Adipose tissue (tissue), 3 donors: ENCODE measurements around the gene EIF2S3. TPM values are rescaled to one million over a fixed set of nuclear protein-coding genes. Genes with fewer than 3 reads are reported as not detected.

ENCODE experiments used
- H3K27ac ChIP-seq: one replicate; pipeline ENCODE4 v1.5.1; 2013; ENCODE audit warnings: low read depth, low read length
- WGBS, 3 donors: extraction: QIAGEN DNeasy Blood & Tissue Kit; methylation state at CpG; one replicate each; pipeline ENCODE4 v1.1.7; 2013; 5-methylcytosine and 5-hydroxymethylcytosine counted together
- polyA plus RNA-seq, 3 donors: library from polyadenylated mRNA; stranded (reverse); fragments of 200-250 nt; gene quantifications; one replicate each; pipeline ENCODE4 v1.2.3, GENCODE V29; 2013
- donor health status: healthy with polysubstance abuse.
- donor health status: Bipolar disorder and iron deficiency.
- donor health status: healthy.

The EIF2S3 gene
- polyA plus RNA-seq, 3 donors, result 64.1 to 84.6 (median 83.4) TPM

DNA sequence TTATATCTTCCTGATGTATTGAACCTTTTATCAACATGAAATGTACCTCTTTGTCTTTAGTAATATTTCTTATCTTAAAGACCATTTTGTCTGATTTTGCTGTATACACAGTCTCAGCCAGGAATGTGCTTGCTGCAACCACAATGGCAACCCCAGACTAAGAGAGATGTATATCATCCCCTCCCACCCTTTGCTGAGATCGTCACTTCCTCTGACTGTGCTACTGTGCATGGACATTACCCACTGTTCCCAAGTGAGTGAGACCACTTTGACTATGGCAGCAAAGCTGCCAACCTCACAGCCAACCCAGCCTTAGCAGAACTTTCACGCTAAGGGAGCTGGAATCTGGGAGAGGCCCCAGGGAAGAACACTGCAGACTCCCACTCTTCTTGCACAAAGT lies 46.0 kb downstream of the EIF2S3 start:
- H3K27ac ChIP-seq, result no peak overlapping the region
- 51 to 61% (median 57%) methylated on average over 2 of the region's 2 CpGs for WGBS, 3 donors

DNA sequence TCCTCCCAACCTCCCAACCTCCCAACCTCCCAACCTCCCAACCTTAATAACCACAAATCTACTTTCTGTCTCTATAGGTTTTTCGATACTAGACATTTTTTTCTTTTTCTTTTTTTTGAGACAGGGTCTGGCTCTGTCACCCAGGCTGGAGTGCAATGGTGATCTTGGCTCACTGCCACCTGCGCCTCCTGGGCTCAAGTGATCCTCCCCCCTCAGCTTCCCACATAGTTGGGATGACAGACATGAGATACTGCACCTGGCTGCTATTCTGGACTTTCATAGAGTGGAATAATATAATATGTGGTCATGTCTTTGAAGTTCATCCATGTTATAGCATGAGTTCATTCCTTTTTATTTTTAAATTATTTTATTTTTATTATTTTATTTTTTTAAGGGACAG lies 55.3 kb downstream of the EIF2S3 start:
- no peak overlapping the region for H3K27ac ChIP-seq
- WGBS, 3 donors, result 50 to 74% (median 70%) methylated on average over 2 of the region's 2 CpGs

DNA sequence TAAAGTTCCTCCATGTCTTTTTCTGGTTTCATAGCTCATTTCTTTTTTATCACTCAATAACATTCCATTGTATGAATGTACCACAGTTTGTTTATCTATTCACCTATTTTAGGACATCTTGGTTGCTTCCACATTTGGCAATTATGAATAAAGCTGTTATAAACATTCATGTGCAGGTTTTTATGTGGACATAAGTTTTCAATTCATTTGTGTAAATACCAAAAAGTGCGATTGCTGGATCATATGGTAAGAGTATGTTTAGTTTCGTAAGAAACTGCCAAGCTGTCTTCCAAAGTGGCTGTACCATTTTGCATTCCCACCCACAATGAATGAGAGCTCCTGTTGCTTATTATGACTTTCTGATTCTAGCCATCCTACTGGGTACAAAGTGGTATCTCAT lies 58.4 kb downstream of the EIF2S3 start:
- WGBS, 3 donors, result 84 to 93% (median 91%) methylated on average over 2 of the region's 2 CpGs
- no peak overlapping the region for H3K27ac ChIP-seq

DNA sequence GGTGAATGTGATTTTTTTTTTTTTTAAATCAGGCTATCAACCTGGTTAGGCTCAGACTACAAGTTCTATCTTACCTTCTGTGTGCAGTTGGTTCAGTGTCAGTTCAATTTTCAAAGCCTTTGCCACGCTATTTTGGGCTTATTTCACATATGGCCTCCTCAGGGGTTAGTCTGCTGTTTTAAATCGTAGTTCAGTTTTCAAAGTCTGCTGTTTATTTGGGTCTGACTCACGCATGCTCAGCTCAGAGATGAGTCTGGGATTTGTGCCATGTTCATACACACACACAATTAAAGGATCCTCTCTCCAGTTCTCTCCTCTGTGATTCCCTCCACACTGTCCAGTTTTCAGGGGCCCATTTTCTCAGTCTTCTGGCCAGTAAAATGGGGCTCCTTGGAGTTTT lies 62.5 kb downstream of the EIF2S3 start:
- WGBS, 3 donors, result 29 to 52% (median 34%) methylated on average over 3 of the region's 3 CpGs
- H3K27ac ChIP-seq, result no peak overlapping the region

DNA sequence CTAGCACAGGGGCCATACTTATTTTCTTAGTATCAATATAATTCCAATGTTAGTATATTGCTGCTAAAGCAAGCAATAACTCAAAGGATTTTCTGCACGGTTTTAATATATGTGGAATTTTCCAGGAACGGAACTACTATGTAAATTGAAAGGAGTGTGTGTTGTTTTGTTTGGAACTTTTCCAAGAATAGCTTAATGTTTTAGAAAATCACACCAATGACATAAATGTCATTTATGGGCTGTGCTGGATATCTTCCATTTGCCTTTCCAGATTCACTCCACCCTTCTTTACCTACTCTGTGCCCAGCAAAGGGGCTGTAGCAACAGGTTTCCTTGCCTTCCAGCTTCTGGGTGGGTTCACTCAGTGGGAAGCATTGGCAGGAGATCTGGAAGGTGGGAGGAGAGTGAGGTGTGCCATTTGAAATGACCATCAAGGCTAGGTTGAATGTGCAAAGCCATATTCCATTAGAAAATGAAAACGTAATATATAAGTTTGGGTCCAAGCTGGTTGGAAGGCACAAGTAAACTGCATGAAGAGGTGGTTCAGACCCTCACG lies 69.6 kb downstream of the EIF2S3 start:
- H3K27ac ChIP-seq, result no peak overlapping the region
- 37 to 68% (median 61%) methylated on average over 4 of the region's 4 CpGs for WGBS, 3 donors

DNA sequence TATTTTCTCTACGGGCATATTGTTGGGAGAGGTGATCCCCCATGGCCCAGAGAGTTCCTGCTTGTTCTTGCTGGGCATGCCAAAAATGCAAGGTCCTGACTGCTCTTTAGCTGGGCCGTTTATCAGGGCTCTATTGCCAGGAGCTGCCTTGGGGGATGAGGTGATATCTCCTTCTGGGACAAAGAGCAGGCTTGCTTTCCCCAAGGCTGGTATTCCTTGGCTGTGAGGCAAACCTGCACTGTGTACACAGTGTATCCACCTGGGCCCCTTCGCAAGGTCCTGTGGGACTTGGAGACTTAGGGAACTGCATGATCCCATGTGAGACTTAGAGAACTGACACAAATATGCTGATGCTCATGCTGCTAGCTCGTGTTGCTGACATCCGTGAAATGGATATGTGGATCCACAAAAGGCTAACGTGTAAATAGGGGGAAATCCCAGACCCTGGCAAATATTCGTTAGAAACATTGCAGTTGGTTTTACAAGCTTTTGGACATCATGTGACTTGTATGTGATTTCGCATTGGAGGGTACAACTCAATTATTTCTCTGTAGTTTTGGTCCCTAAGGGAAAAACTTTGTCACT lies 70.4 kb downstream of the EIF2S3 start:
- no peak overlapping the region for H3K27ac ChIP-seq
- WGBS, 3 donors, result 43 to 78% (median 70%) methylated on average over 8 of the region's 8 CpGs

Other genes starting within 250 kb of the EIF2S3 start
- gene APOO, start 147.0 kb upstream of the EIF2S3 start, polyA plus RNA-seq, result 10 to 100 TPM in 2 of 3 donors, 1 to 10 TPM in 1; 8.7 to 15.8 (median 11.7) TPM
- under 1 TPM in 2 of 3 donors, not detected in 1; 0.15 to 0.16 TPM for gene CXorf58, start 146.9 kb upstream of the EIF2S3 start, polyA plus RNA-seq
- 10 to 100 TPM in 1 of 3 donors, 1 to 10 TPM in 2; 2.2 to 14.3 (median 4.5) TPM for gene KLHL15, start 27.8 kb upstream of the EIF2S3 start, polyA plus RNA-seq
- gene ZFX, start 94.8 kb downstream of the EIF2S3 start, polyA plus RNA-seq, result 10 to 100 TPM in 2 of 3 donors, 1 to 10 TPM in 1; 3.5 to 14.0 (median 10.8) TPM